KOPT-K1 (cell line): ENCODE data around the gene SPINK8.
"Not testable (repeated sequence)": the region's sequence is repeated elsewhere in the genome, so short reads cannot be mapped to it uniquely, and the experiment has no call there.

ENCODE experiments used
- H3K27ac ChIP-seq: fragments of 200-600 bp; sonication (generic); 2 replicates; pipeline ENCODE4 v1.5.1; 2016; ENCODE audit warnings: antibody characterized with exemption, mild to moderate bottlenecking, low read depth, low read length; ENCODE audit not compliant: poor library complexity, severe bottlenecking
- H3K36me3 ChIP-seq: fragments of 200-600 bp; sonication (generic); 2 replicates; pipeline ENCODE4 v1.5.1; 2017; ENCODE audit warnings: antibody characterized with exemption, mild to moderate bottlenecking, low read length, moderate library complexity; ENCODE audit not compliant: insufficient read depth
- H3K9me3 ChIP-seq: fragments of 200-600 bp; sonication (generic); 2 replicates; pipeline ENCODE4 v1.5.1; 2017; ENCODE audit warnings: antibody characterized with exemption, low read length, mild to moderate bottlenecking; ENCODE audit not compliant: insufficient read depth, poor library complexity, severe bottlenecking

Gene SPINK8

DNA sequence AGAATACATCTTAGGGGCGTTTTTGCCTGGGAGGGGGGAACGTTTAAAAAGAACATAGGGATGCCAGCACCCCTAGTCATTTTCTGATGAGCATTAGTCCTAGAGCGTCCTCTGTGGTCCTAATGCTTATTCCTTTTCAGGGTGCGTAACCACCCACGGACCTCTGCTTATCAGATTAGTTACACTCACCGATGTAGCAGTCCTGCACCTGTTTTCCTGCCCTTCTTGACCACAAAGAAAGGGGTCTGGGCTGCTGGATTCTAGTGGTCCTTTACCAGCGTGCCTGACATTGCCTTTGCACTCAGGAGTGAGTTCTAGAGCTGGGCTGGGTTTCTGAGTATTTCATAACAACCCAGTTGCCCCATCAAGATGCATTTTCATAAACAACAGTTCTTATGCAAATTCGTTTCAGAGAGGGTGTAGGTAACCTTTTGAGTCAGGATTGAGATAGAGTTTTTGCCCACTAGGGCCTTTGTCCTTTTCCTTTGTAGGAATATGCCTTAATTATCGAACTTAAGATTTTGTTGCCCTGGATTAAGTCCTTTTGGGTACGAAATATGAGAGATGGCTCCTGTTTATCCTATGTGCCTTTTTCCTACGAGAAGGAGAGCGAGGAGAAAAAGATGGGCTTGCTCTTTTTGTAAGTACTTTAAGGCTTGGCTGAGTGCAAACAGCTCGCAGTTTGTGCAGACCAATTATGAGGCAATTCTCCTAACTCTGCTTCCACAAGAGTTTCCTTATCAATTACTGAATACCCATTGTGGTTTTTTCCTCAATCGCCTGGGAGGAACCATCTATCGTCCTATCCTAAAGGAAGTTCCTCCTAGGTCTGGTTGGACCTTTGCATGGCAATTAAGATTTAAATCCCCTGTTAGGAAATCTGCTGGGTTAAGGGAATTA lies at the start of gene SPINK8:
Gene SPINK8 (minus strand): TSS at position 316 of the 900 bp plus-strand sequence. CDS start 5,320 bp downstream, outside the sequence.
- H3K27ac ChIP-seq, H3K9me3 ChIP-seq, H3K36me3 ChIP-seq: not testable (repeated sequence)

DNA sequence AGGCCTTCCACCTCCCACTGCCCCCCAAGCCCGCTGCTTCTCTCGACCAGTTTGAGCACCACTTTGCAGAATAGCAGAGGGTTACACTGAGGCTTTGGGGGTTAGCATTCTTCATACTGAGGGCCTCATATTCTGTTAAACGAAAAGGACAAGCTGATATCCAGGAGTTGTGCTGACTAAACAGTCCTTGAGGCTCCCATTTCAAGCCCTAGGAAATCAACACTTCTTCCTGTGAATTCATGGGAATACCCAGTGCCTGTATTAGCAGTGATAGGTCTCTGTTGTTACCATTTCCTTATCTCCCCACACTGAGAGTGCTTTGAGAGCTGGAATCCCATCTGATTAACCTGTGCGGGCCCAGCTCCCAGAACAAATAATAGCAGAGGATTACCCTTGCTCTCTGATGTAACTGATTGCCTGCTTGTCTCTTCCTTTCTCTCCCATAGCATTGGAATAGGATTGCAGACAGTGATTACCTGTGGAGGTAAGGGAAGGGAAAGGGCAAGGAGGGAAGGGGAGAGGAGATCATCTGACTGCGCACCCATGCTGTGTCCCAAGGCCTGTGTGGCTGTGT lies 39.5 kb upstream of the SPINK8 start:
- H3K36me3 ChIP-seq: no peaks in the 10 kb centered on the region
- H3K27ac ChIP-seq: no peak overlapping the region
- H3K9me3 ChIP-seq: no peaks in the 10 kb centered on the region

DNA sequence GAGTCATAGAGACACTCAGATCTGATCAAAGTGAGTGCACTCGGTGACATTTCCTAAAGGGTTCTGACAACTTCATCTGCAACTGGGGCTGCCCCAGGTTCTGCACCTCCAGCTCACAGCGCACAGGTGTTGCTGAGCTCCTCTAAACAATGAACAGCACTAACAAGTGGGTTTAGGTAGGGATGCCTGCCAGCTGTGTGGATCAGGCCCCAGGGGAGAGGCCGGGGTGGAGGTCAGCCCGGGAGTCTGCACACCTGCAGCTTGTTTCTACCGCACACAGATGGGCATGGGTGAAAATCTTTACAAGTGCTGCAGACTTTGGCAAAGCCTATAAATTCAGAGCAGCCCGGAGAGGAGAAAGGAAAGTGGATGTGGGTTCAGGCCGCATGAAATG lies 38.9 kb upstream of the SPINK8 start:
- Histone ChIP-seq H3K36me3 (no peaks in the 10 kb centered on the region), H3K27ac (no peak overlapping the region), H3K9me3 (no peaks in the 10 kb centered on the region)

DNA sequence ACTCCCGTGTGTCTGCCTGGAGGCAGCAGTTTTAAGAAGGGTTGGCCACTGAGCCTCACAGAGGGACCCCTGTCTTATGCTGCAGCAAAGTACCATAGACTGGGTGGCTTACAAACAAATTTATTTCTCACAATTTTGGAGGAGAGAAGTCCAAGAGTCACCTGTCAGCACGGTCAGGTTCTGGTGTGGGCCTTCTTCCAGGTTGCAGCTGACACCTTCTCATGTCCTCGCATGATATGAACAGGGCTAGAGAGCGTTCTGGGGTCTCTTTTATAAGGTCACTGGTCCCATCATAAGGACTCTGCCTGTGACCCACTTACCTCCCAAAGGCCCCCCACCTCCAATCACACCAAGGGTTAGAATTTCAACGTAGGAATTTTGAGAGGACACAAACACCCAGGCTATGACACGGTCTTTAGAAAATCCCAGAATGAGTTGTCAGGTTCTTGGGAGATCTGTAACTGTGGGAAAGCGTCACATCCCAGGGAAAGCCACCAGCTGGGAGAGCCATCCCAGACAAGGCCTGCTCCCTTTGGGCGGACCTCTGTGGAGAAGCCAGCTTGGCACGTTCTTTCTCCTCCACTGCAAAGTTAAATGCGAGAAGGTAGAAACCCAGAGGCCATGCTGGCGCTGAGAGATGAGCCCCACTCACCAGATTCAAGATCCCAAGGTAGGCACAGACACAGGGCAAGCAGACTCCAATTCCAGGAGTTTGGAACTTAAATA lies 38.4 kb upstream of the SPINK8 start, which contains the start of gene FBXW12:
Gene FBXW12 (plus strand): TSS at position 569 of the 726 bp plus-strand sequence. CDS start 549 bp downstream, outside the sequence.
- no peaks in the 10 kb centered on the region for H3K9me3 ChIP-seq
- no peak within 1 kb of the TSS for H3K27ac ChIP-seq
- no peaks in the 10 kb centered on the region for H3K36me3 ChIP-seq

DNA sequence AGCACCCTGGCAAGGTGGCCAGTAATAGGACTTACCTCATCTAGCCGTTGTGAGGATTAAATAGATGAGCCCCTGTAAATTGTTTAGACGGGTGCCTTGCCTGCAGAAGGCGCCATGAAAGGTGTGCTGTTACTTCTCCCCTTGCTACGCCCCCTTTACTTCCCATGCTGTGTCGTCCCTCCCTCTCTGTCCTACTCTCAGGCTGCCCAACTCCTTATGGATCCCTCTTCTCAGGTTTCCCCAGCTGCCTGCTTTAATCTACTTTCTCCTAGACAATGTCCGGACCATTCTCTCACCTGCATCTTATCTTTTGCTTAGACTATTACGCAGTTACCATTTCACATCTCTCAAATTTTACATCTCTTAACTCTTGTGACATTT lies 36.9 kb upstream of the SPINK8 start:
- Histone ChIP-seq H3K27ac (no peak overlapping the region), H3K36me3 (no peaks in the 10 kb centered on the region), H3K9me3 (no peaks in the 10 kb centered on the region)

DNA sequence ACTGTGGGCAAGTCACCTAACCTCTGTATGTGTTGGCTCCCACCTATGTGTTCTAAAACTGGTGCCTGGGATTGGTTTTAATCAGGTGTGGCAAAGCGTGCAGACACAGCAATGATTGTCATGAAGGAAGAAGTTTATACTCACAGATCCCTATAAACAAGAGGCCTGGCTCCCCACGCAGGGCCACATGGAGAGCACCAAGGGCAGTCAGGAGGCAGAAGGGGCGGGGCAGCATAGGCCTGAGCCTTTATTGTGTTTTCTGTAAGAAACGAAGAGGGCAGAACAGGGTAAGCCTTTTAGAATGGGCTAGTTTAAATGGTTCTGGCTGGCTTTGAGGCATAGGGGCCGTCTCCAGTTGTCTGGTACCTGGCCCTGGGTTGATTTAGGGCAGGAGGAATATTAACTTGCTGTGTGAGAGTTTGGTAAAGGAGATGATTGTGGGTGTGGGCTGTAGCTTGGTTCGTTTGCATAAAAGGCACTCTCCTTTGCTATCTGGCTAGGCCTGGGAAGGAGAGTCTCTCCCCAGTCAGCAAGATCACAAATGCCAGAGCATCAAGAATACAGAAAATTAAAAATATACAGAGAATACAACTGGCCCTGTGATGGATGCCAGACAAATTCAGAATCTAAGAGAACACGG lies 36.4 kb upstream of the SPINK8 start:
- Histone ChIP-seq H3K27ac (no peak overlapping the region), H3K36me3 (no peaks in the 10 kb centered on the region)

DNA sequence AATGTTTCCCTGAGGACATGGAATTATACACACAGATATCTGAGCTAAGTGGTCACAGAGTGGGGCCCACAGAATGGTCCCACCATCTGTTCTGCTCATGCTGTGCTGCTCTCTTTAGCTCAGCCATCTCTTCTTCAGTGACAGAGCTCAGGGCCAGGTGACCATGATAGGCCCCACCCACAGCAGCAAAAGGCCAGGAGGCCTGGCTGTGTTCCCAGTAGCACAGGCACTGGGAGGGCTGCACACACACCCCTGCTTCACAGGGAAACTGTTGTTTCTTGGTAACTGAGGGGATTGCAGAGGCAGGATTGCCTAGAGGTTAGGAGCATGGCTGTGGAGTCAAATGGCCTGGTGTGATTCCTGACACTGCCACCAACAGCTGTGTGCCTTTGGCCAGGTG lies 33.7 kb upstream of the SPINK8 start:
- no peaks in the 10 kb centered on the region for H3K36me3 ChIP-seq
- H3K27ac ChIP-seq: no peak overlapping the region
- peaks cover 7% of the 10 kb centered on the region for H3K9me3 ChIP-seq

More for the DNA sequence above, 36.4 kb upstream of the SPINK8 start:
- no peaks in the 10 kb centered on the region for H3K9me3 ChIP-seq

DNA sequence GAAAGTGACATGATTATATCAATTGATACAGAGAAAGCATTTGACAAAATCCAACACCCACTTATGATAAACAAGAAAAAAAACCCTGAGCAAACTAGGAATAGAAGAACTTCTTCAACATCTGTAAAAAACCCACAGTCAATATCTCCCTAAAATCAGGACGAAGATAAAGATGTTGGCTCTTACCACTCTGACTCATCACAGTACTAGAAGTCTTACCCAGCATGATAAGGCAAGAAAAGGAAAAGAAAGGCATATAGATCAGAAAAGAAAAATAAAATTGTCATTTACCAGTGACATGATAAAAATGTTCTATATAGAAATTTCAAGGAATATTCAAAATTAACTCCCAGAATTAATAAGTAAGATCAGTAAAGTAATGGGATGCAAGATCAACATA lies 31.4 kb upstream of the SPINK8 start:
- H3K27ac ChIP-seq: no peak overlapping the region
- H3K36me3 ChIP-seq: no peaks in the 10 kb centered on the region
- H3K9me3 ChIP-seq: peaks cover 25% of the 10 kb centered on the region

DNA sequence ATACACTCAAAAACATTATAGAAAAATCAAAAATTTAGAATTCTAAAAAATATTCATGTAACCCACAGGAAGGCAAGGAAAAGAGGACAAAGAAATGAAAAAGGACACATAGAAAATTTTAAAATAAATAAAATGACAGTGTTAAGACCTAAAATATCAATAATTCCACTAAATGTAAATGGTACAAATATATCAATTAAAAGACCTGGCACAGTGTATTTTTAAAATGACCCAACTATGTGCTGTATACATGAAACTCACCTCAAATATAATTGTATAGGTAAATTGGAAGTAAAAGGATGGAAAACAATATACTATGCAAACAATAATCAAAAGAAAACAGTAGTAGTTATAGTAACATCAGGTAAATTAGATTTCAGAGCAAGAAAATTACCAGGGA lies 28.5 kb upstream of the SPINK8 start:
- no peaks in the 10 kb centered on the region for H3K36me3 ChIP-seq
- no peak overlapping the region for H3K27ac ChIP-seq
- H3K9me3 ChIP-seq: peaks cover 44% of the 10 kb centered on the region

DNA sequence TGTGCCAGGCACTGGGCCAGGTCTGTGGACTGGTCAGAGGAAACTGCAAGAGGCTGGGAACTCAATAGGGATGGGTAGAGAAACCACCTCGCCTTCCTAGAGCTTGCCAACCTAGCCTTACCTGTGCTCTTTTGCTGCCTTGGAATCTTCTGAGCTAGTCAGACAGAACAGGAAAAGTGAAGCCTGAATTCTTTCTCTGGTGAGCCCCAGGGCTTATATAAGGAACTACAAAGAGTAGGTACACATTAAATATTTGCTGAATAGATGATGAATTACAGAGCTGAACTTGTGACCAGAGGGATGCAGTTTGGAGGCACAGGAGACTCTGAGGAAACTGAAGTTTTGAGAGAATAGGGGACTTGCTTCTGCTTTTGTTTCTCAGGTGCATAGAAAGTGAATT lies 23.0 kb upstream of the SPINK8 start:
- peaks cover 41% of the 10 kb centered on the region for H3K9me3 ChIP-seq
- no peaks in the 10 kb centered on the region for H3K36me3 ChIP-seq
- H3K27ac ChIP-seq: no peak overlapping the region

DNA sequence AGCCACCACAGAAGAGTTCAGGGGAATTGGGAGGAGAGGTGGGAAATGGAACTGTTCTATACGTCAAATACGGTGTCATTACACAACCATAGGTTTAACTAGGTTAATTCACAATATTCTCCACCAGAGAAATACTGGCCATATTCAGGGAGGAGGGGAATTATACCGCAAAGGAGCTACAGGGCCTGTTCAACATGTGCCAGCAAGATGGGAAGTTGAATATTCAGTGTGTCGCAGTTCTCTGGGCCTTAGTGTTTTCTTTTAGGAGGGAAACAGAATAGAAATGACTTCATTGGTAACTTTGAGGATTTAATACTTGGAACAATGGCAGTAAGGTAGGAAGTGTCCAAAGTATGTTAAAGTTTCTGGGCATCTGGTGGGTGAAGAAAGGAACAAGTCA lies 20.5 kb upstream of the SPINK8 start:
- Histone ChIP-seq H3K27ac (no peak overlapping the region), H3K9me3 (peaks cover 31% of the 10 kb centered on the region), H3K36me3 (no peaks in the 10 kb centered on the region)

DNA sequence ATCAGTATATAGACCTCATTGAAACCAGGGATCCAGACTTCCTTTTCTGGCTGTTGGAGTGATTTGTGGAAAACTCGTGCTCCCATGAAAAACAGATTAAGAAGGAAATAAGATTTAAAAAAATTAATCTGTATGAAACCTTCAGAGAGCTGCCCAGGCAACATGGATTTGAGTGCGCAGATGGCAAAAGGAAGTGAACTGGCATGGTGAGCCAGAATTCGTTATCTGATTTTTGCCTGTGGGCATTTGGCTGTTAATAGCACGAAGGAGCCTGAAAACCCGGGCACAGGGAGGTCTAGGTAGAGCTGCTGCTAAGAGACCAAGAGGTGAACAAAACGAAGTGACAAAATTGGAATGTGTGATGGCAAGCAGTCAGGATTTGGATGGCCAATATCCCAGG lies 19.1 kb upstream of the SPINK8 start:
- Histone ChIP-seq H3K27ac (no peak overlapping the region), H3K9me3 (peaks cover 18% of the 10 kb centered on the region), H3K36me3 (no peaks in the 10 kb centered on the region)

DNA sequence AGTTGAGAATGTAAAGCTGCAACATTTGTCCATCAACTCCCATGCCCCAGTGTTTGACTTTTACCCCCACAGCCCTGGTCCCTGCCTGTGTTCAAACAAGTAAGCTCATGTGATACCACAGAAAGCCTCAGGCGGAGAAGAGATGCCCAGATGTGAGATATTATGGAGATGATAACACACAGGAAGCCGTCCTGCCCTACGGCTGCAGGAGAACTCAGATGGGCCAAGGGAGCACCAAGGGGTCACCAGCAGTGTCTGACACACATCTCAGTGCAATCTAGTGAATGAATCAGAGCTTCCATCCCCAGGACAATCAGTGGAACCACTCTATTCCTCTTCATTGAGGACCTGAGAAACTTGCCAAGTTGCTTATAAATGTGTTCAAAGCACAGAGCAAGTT lies 14.0 kb upstream of the SPINK8 start:
- H3K9me3 ChIP-seq: no peaks in the 10 kb centered on the region
- H3K27ac ChIP-seq: no peak overlapping the region
- H3K36me3 ChIP-seq: no peaks in the 10 kb centered on the region

DNA sequence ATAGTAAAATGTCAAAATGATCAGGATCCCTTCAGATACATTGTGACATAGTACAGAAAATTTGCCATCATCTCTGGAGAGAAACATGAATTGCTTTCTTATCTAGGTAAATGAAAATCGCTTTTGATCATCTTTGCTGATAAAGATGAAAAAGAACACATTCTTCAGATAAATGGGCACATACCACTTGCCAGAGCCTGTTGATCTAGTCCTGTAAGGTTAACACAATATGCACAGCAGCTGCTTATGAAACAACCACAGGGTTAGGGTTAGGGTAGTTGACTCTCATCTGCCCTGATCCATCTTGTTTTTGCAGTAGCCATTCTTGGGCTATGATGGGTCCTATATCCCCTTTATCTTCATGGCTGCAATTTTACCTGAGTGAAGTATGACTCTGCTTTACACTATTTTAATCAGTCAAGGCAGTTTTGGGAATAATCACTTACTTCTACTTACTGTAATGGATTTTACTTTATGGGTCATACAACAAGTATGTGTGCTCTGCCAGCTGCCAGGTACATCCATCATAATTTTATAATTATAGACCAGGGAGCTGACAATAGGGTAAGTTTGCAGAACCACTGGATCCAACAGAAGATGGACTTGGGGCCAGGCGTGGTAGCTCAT lies 12.6 kb upstream of the SPINK8 start:
- no peaks in the 10 kb centered on the region for H3K9me3 ChIP-seq
- no peaks in the 10 kb centered on the region for H3K36me3 ChIP-seq
- H3K27ac ChIP-seq: no peak overlapping the region
